D721Med (cell line): ENCODE results near the gene TPST2.

Experiments used
- DNase-seq: peaks from one replicate; pipeline ENCODE4 v3.0.0; 2011; ENCODE audit warnings: low spot score; ENCODE audit not compliant: insufficient read length
- FAIRE-seq: peaks from 2 replicates; lab custom pipeline; 2011; peaks lifted over from hg19 to GRCh38; lab: Jason Lieb, UNC
- CTCF ChIP-seq: IDR thresholded peaks from 2 replicates; pipeline ENCODE4 v1.5.1; 2012; ENCODE audit warnings: mild to moderate bottlenecking, control low read depth; ENCODE audit not compliant: insufficient read depth; ENCODE audit errors: missing control alignments

Gene TPST2

GRCh38 chr22:26477341-26477731, 112.6 kb downstream of the TPST2 start:
- TF ChIP-seq CTCF: no peak
- FAIRE-seq (no peak), DNase-seq (no peak)

- FAIRE-seq (no peak), DNase-seq (no peak)
- TF ChIP-seq CTCF: no peak
These were observed 113.1 kb downstream of the TPST2 start for GRCh38 chr22:26476705-26477340.

- FAIRE-seq (no peak), DNase-seq (no peak)
- TF ChIP-seq CTCF: no peak
These were observed 115.2 kb downstream of the TPST2 start for GRCh38 chr22:26474682-26475081.
